CD4-positive, alpha-beta T cell treated with Interleukin-17A for 1 hour (primary cell): Measurements from ENCODE around the gene GABPB1.

ENCODE experiments used
- DNase-seq: peaks from one replicate; pipeline ENCODE4 v3.0.0-alpha.2; 2020

GABPB1 gene

GRCh38 chr15:50341616-50342136 lies 13.3 kb downstream of the GABPB1 start:
- no peak for DNase-seq

DNA sequence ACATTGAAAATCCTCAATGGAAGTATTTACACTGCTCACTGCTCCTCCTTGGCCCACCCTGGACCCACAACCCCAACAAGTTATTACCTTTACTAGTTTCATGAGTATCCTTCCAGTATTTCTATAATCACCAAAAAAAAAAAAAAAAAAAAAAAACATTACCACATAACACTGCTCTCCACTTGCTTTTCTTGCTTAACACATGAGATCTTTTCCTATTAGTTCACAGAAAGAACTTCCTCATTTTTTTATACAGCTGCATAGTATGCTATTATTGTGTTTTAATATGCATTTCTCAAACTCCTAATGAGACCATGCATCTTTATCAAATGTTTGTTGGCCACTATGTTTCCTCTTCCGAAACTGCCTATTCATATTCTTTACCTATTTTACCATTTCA lies 14.6 kb downstream of the GABPB1 start:
- no peak for DNase-seq

GRCh38 chr15:50339717-50340116 lies 15.3 kb downstream of the GABPB1 start:
- DNase-seq, result no peak

DNA sequence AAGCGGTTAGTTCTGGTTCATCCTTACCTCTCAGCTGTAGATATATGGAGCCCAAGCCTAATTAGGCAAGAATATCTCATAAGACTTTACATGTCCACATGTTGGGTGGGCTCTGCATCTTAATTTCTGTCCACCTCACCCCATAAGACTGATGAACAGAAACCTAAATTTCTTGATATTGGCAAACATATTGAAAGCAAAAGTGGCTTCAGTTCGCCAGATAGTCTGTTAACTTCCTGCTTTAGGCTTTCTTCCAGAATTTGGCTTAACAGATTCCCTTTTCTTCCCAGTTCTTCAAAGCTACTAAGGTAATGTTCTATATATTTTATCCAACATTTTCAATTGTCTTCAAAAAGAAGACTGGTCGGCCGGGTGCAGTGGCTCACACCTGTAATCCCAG lies 19.7 kb downstream of the GABPB1 start:
- DNase-seq, result no peak

DNA sequence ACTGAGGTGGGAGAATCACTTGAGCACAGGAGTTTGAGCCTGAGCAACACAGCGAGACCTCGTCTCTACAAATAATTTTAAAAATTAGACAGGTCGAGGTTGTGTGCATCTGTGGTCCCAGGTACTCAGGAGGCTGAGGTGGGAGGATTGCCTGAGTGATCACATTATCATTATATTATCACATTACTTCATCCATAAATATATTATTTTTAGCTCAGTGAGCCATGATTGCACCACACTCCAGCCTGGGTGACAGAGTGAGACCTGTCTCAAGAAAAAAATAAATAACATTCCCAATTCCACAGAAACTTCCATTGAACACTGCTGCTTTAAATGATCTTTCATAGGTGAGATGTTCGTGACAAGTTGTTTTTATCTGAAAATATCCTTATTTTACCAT lies 21.8 kb downstream of the GABPB1 start:
- no peak for DNase-seq

GRCh38 chr15:50330921-50331320 lies 24.1 kb downstream of the GABPB1 start:
- DNase-seq, result no peak

- DNase-seq, result no peak
These were observed 26.9 kb downstream of the GABPB1 start for GRCh38 chr15:50328116-50328515.

DNA sequence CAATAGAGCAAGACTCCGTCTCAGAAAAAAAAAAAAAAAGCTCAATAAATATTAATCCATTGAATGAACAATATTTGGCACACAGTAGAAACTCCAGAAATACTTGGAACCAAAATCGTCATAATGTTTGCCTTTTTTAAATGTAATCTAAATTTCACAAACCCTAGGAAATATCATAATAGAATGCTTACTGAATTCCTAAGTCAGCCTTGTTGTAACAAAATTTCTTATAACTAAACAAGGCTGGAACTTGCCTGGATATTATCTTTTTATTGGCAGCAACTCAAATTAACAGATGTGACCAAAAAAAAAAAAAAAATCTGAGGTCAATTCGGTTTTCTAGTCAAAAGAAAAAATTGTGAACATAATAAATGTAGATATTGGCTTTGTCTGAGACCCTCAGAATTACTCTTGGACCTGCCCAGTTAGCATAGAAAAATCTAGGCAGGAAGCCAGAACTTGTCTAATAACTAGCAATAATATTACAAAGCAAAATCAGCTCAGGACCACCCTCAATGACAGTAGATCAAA lies 33.3 kb downstream of the GABPB1 start:
- no peak for DNase-seq

DNA sequence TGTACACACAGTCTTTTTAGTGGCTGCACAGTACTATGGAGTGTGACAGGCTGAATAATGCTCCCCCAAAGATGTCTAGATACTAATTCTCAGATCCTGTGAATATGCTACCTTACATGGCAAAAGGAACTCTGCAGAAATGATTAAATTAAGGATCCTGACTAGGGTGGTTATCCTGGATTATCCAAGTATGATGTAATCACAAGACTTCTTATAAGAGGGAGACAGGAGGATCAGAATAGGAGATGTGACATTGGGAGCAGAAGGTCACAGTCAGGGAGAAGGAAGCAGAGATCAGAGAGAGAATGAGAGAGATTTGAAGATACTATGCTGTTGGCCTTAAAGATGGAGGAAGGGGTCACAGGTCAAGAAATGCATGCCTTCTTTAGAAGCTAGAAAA lies 34.5 kb downstream of the GABPB1 start:
- DNase-seq, result no peak

GRCh38 chr15:50318697-50319096 lies 36.3 kb downstream of the GABPB1 start:
- DNase-seq, result peak; percentile 20

DNA sequence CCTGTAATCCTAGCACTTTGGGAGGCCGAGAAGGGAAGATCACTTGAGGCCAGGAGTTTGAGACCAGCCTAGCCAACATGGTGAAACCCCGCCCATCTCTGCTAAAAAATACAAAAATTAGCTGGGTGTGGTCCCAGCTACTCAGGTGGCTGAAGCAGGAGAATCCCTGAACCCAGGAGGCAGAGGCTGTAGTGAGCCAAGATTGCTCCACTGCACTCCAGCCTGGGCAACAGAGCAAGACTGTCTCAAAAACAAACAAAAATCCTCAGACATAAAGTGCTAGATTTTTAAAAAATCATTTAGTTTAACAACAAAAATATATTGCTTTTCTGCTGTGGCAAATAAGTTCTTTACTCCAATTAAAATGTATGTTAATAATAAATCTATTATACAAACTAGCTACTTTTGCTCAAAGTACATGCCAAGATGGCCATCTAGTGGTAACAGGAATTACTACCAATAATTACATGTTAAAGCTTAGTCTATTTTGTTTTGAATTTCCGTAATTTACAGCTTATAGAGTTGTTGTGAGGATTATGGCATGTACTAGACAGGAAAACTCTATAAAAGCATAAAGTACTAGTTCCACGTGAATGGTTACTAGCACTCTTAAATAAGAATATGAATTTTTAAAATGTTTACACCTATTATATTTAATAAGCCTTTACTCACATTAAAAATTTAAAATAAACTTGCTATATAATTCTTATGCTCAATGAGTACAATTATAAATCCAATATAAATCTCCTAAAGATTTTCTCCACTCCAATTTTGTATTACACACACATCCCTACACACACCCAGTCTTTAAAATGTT lies 39.0 kb downstream of the GABPB1 start:
- DNase-seq, result peak; percentile 66

GRCh38 chr15:50312636-50313035 lies 42.4 kb downstream of the GABPB1 start:
- no peak for DNase-seq

DNA sequence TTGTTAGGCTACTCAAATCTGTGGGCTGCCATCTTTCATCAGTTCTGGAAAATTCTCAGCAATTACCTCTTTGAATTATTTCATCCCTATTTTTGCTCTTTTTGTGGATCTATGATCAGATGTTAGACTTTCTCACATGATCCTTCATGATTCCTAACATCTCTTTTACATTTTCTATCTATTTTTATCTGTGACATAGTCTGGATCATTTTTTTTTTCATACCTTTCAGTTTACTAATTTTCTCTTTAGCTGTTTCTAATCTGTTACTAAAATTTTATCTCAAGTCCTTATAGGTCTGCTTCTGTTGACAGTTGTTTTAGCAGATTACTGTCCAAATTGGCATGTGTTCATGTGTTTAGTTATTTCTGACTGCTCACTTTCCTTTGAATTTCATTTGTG lies 47.2 kb downstream of the GABPB1 start:
- DNase-seq, result no peak

GRCh38 chr15:50304836-50305235 lies 50.2 kb downstream of the GABPB1 start:
- DNase-seq, result no peak

DNA sequence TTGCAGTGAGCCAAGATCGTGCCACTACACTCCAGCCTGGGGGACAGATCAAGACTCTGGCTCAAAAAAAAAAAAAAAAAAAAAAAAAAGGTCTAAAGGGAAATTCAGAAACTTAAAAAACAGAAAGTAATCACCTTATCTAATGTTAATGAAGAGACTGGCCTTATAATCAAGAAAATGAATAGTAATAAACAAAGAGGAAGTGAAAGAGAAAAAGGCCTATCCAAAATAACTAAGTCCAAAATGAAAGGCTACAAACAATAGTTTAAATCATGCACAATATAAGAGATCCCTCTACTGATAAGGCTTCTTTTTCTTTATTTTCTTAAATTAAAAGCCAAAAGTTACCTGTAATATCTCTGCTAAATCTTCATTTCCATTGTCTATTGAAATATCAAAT lies 52.4 kb downstream of the GABPB1 start:
- no peak for DNase-seq

GRCh38 chr15:50298340-50298739 lies 56.7 kb downstream of the GABPB1 start:
- no peak for DNase-seq

DNA sequence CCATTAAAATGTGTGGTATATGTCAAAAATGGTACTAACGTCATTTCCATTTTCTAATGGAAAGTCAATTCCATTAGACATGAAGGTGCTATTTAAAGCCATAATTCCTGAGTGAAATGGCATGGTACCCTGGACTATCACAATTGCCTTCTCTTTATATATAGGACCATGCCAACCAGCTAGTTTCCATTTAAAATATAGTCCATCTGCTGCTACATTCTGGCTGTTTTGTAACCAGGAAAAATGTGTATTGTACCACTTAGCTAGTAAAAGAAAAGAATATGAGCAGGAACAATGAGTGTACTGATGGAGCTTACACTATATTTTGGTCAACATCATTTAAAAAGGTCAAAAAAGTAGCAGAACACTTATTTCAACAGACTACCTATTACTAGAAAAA lies 59.0 kb downstream of the GABPB1 start:
- DNase-seq, result no peak

DNA sequence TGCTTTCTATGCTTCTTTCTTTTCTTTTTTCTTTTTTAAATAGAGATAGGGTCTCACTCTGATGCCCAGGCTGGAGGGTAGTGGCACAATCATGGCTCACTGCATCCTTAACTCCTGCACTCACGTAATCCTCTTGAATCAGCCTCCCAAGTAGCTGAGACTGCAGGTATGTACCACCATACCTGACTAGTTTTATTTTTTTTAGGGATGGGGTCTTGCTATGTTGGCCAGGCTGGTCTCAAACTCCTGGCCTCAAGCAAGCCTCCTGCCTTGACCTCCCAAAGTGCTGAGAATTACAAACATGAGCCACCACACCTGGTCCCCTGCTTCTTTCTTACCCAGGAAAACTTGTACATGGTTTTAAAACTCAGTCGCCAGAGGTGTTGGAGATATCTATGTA lies 65.2 kb downstream of the GABPB1 start:
- DNase-seq, result no peak

DNA sequence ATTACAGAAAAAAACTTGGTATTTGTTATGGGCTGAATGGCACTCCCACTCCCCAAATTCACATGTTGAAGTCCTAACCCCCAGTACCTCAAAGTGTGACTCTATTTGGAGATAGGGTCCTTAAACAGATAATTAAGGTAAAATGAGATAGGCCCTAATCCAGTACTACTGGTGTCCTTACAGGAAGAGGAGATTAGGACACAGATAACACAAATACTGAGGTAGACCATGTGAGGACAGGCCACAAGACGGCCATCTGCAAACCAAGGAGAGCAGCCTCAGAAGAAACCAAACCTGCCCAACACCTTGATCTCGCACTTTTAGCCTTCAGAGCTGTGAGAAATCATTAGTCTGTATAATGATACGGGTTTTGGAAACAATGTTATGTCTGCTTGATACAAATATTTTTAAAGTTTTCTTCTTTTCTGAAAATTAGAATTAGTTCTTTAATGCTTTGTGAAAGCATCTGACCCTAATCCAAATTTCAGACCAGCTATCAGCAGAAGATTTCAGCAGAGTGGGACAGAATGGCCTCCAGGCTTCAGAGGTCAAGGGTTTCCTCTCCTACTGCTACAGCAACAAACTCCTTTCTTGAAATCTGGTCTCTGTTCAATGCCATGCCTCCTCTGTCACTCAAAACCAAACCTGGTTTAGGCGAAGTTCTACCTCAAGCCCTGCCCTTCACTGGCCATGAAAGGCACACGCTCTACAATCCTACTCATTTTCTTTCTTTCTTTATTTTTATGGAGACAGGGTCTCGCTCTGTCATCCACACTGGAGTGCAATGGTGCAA lies 67.5 kb downstream of the GABPB1 start:
- DNase-seq, result no peak

DNA sequence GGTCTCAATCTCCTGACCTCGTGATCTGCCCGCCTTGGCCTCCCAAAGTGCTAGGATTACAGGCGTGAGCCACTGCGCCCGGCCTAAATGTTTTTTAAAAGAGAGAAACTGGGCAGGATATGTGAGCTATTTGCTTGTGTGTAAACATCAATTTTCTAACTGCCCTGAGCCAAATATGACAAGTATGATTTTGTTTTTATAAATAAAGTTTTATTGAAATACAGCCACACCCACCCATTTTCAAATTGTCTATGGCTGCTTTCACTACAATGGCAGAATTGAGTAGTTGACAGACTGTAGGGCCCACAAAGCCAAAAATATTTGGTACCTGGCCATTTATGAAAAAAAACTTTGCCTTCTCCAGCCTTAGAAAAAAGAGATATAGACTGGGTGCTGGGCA lies 73.6 kb downstream of the GABPB1 start:
- no peak for DNase-seq

DNA sequence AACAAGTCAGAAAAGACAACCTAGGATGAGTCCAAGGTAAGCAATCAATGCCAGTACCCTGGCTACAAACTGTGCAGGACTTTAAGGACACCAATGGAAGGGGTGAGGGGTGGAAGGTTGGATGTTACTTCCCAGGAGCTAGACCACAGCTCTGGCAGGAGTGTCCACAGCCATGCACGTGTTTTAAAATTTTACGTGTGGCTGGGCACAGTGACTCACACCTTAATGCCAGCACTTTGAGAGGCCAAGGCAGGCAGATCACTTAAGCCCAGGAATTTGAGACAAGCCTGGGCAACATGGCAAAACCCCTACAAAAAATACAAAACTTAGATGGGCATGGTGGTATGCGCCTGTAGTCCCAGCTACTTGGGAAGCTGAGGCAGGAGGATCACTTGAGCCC lies 74.7 kb downstream of the GABPB1 start:
- no peak for DNase-seq

GRCh38 chr15:50278496-50278895 lies 76.5 kb downstream of the GABPB1 start:
- no peak for DNase-seq

- DNase-seq, result no peak
These were observed 77.6 kb downstream of the GABPB1 start for GRCh38 chr15:50277370-50277769.

DNA sequence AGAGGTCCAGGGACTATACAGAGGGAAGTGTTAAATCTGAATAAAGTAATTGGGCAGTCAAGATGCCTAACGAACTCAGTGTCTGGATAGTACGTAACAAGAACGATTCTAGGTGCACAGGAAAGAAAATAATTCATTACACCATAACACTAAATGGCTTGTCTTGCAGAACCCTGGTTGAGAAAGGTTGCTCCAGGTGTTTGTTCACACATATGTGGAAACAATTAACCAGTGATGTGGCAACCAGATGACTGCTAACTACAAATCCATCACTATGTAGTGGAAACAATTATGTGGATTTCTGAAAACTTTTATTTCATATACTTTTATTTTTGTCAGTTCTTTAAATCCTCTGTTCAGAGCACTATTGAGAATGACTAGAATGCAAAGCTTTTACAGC lies 79.1 kb downstream of the GABPB1 start:
- DNase-seq, result no peak
